WTC11 (cell line): Measurements from ENCODE around the gene ADORA1.

Source experiments
- ATF3 ChIP-seq: sonication (generic); formaldehyde crosslinking; conservative IDR thresholded peaks from 2 replicates; pipeline ENCODE4 v1.8.1; 2022; ENCODE audit warnings: mild to moderate bottlenecking, missing genetic modification reagents
- CBFB ChIP-seq: sonication (generic); formaldehyde crosslinking; IDR thresholded peaks from 2 replicates; pipeline ENCODE4 v1.8.1; 2022; ENCODE audit warnings: mild to moderate bottlenecking, low read depth, missing genetic modification reagents
- CREB1 ChIP-seq: sonication (generic); formaldehyde crosslinking; IDR thresholded peaks from 2 replicates; pipeline ENCODE4 v1.8.0; 2023; ENCODE audit warnings: mild to moderate bottlenecking, missing genetic modification reagents
- FOXJ3 ChIP-seq: sonication (generic); formaldehyde crosslinking; IDR thresholded peaks from 2 replicates; pipeline ENCODE4 v1.9.0; 2021; ENCODE audit warnings: missing genetic modification reagents, mild to moderate bottlenecking, borderline replicate concordance
- FOXK1 ChIP-seq: sonication (generic); formaldehyde crosslinking; IDR thresholded peaks from 2 replicates; pipeline ENCODE4 v1.8.0; 2022; ENCODE audit warnings: mild to moderate bottlenecking, moderate library complexity, missing genetic modification reagents
- JUN ChIP-seq: sonication (generic); formaldehyde crosslinking; IDR thresholded peaks from 2 replicates; pipeline ENCODE4 v1.8.0; 2023; ENCODE audit warnings: mild to moderate bottlenecking, missing genetic modification reagents
- MAX ChIP-seq: sonication (generic); formaldehyde crosslinking; IDR thresholded peaks from 2 replicates; pipeline ENCODE4 v1.8.0; 2022; ENCODE audit warnings: mild to moderate bottlenecking, missing genetic modification reagents
- MLX ChIP-seq: sonication (generic); formaldehyde crosslinking; IDR thresholded peaks from 2 replicates; pipeline ENCODE4 v1.8.1; 2023; ENCODE audit warnings: mild to moderate bottlenecking, missing genetic modification reagents, moderate library complexity
- RELA ChIP-seq: sonication (generic); formaldehyde crosslinking; IDR thresholded peaks from 2 replicates; pipeline ENCODE4 v1.8.1; 2022; ENCODE audit warnings: missing genetic modification reagents, mild to moderate bottlenecking, borderline replicate concordance
- USF2 ChIP-seq: sonication (generic); formaldehyde crosslinking; IDR thresholded peaks from 2 replicates; pipeline ENCODE4 v1.8.1; 2023; ENCODE audit warnings: mild to moderate bottlenecking, missing genetic modification reagents, moderate library complexity
- TF ChIP-seq, protein P1 (sequence below): fragments of 200-600 bp; IDR thresholded peaks from 2 replicates; pipeline ENCODE4 v1.8.0; 2022; ENCODE audit warnings: antibody characterized with exemption
- TF ChIP-seq, protein P2 (sequence below): sonication (generic); formaldehyde crosslinking; IDR thresholded peaks from 2 replicates; pipeline ENCODE4 v1.8.1; 2022; ENCODE audit warnings: low read depth, missing genetic modification reagents, borderline replicate concordance

DNA sequence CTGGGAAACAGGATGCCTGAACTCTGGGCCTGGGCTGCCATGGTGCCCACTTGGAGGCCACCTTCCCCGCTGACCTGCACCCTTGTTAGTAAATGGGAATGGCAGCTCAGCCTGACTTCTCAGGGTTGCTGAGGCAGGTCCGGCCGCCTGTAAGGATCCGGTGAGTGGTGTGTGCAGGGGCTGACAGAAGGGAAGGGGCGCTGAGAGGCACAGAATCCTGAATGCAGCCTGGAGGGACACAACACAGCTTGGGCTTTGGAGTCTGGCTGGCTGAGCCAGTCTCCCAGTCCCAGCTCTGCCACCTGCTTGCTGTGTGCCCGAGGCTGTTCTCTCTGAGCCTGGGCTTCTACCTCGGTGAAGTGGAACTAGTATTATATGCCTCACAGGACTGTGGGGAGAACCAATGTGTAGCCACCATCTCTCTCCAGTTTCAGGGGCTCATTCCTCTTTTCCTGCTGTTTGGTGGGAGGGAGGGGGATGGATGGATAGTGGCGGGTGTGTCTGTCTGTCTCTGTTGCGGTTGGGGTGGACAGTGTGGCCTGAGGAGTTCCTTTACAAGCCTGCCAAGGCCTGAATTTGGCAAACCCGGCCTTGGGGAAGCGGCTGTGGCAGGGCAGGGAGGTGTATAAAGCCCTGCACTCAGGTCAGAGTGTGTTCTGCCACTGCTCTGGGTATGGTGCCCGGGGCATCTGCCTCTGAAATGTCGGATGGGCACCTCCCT, 18.0 kb downstream of the ADORA1 start:
- TF ChIP-seq CBFB (no peak), MAX (CRISPR knock-in tag) (no peak), FOXJ3 (CRISPR knock-in tag) (no peak), CREB1 (no peak), USF2 (CRISPR knock-in tag) (no peak), JUN (no peak), ATF3 (CRISPR knock-in tag) (no peak), FOXK1 (CRISPR knock-in tag) (no peak), MLX (no peak), RELA (CRISPR knock-in tag) (no peak)
- TF ChIP-seq, protein P1, sequence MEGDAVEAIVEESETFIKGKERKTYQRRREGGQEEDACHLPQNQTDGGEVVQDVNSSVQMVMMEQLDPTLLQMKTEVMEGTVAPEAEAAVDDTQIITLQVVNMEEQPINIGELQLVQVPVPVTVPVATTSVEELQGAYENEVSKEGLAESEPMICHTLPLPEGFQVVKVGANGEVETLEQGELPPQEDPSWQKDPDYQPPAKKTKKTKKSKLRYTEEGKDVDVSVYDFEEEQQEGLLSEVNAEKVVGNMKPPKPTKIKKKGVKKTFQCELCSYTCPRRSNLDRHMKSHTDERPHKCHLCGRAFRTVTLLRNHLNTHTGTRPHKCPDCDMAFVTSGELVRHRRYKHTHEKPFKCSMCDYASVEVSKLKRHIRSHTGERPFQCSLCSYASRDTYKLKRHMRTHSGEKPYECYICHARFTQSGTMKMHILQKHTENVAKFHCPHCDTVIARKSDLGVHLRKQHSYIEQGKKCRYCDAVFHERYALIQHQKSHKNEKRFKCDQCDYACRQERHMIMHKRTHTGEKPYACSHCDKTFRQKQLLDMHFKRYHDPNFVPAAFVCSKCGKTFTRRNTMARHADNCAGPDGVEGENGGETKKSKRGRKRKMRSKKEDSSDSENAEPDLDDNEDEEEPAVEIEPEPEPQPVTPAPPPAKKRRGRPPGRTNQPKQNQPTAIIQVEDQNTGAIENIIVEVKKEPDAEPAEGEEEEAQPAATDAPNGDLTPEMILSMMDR = no peak
- TF ChIP-seq, protein P2, sequence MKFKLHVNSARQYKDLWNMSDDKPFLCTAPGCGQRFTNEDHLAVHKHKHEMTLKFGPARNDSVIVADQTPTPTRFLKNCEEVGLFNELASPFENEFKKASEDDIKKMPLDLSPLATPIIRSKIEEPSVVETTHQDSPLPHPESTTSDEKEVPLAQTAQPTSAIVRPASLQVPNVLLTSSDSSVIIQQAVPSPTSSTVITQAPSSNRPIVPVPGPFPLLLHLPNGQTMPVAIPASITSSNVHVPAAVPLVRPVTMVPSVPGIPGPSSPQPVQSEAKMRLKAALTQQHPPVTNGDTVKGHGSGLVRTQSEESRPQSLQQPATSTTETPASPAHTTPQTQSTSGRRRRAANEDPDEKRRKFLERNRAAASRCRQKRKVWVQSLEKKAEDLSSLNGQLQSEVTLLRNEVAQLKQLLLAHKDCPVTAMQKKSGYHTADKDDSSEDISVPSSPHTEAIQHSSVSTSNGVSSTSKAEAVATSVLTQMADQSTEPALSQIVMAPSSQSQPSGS (CRISPR knock-in tag) = no peak
